Cerebellar cortex (tissue), 1 donor: Measurements from ENCODE around the gene ZNF516.

ENCODE experiments used
- DNase-seq: peaks from one replicate; pipeline ENCODE4 v3.0.0-alpha.2; 2015; ENCODE audit warnings: low spot score

The ZNF516 gene

GRCh38 chr18:76364282-76365259 lies 130.5 kb downstream of the ZNF516 start:
- no peak for DNase-seq

GRCh38 chr18:76363436-76364120 lies 131.5 kb downstream of the ZNF516 start:
- DNase-seq: no peak

GRCh38 chr18:76362676-76363075 lies 132.4 kb downstream of the ZNF516 start:
- no peak for DNase-seq

GRCh38 chr18:76361219-76361618 lies 133.8 kb downstream of the ZNF516 start:
- no peak for DNase-seq

- no peak for DNase-seq
Measured at GRCh38 chr18:76359909-76360308, 135.1 kb downstream of the ZNF516 start.

GRCh38 chr18:76358774-76359173 lies 136.3 kb downstream of the ZNF516 start:
- DNase-seq: no peak

- no peak for DNase-seq
Measured at GRCh38 chr18:76357585-76358260, 137.3 kb downstream of the ZNF516 start.

GRCh38 chr18:76357174-76357573 lies 137.9 kb downstream of the ZNF516 start:
- DNase-seq: no peak

- DNase-seq: no peak
Measured at GRCh38 chr18:76356666-76357065, 138.4 kb downstream of the ZNF516 start.

- DNase-seq: no peak
Measured at GRCh38 chr18:76354348-76354747, 140.7 kb downstream of the ZNF516 start.

GRCh38 chr18:76353500-76353899 lies 141.5 kb downstream of the ZNF516 start:
- no peak for DNase-seq

- DNase-seq: no peak
Measured at GRCh38 chr18:76353046-76353445, 142.0 kb downstream of the ZNF516 start.

- DNase-seq: no peak
Measured at GRCh38 chr18:76351961-76352581, 143.0 kb downstream of the ZNF516 start.

GRCh38 chr18:76350134-76351025 lies 144.7 kb downstream of the ZNF516 start:
- no peak for DNase-seq

GRCh38 chr18:76349067-76349715 lies 145.9 kb downstream of the ZNF516 start:
- peak; percentile 75 for DNase-seq

- no peak for DNase-seq
Measured at GRCh38 chr18:76348267-76349066, 146.6 kb downstream of the ZNF516 start.

GRCh38 chr18:76347341-76347740 lies 147.7 kb downstream of the ZNF516 start:
- DNase-seq: no peak

GRCh38 chr18:76346490-76347130 lies 148.4 kb downstream of the ZNF516 start:
- no peak for DNase-seq

GRCh38 chr18:76345901-76346300 lies 149.1 kb downstream of the ZNF516 start:
- no peak for DNase-seq
